Measurements from ENCODE around the gene MRPL24.
A peak's percentile ranks its signal among the peaks of the same experiment; 100 is the strongest.

MRPL24 gene

DNA sequence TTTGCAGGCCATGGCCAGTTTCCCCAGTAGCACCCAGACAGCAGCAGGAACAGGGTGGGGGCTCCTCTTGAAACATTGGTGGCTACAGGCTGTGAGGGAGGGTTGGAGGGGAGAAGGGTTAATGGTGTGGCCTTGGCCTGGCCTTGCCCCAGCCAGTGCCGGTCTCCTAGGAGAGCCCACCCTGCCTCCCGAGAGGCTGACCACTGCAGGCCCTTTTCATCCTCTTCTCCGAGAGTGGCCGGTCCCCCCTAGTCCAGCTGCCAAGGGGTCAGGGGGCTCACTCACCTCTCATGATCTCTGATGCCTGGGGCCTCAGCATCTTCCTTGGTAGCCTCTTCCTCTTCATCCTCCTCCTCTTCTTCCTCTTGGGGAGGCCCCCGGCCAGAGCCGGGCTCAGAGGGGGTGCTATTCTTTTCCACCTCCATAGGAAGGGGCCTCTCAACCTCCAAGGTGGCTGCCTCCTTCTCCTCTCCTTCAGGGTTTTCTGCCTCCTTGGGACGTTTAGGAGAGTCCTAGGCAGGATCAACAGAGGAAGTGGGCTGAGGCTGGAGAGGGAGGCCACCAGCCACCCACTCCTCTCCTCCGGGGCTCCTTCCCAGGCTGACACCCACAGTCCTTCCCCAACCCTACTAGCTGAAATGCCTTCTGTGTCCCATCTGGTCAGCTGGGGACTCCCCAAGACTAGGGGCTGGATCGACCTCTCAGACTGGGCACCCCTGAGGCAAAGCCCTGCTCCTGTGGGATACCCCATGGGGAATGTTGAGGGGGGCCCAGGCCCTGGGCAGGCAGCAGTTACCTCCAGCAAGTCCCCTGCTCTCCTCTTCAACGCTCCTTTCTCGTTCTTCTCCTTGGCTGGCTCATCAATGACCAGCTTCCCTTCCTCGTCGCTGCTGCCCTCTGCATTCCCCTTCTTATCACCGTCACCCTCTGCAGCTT lies 2.7 kb upstream of the MRPL24 start:
- no peak for DNase-seq (ENCODE audit: low spot score)

DNA sequence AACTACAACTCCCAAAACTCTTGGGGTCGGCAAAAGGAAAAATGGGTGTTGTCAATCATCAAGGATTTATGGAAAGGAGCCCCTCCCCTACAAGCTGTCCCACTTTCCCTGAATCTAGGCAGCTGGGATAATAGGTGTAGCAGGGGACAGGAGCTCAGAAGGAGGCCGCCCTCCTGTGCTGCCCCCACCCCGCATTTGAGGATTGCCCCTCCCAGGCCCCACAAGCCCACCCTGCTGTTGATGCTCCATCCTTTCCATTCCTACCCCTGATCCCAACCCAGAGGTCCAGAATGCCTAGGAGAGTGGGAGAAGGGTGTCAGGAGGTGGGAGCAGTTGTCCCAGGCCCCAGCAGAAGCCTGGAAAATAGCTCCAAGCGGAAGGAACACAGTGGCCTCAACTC lies 1.9 kb upstream of the MRPL24 start:
- DNase-seq (ENCODE audit: low spot score) = no peak

DNA sequence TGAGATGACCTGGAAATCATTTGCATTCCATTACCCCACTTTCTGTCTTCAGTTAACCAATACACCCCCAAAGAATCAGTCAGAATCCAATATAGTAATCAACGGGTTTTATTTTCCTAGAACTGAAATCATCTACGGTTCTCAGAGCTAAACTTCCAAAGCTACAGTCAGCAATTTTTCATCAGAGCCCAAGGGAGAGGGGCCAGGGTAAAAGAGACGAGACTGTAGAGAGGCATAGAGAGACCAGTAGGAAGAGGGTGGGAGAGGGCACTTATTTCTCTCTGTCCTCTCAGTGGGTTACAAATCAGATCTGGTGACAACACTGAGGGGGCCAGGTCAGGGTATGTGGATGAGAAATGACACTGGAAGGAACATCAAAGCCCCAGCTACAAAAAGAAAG lies 1.1 kb upstream of the MRPL24 start:
- DNase-seq (ENCODE audit: low spot score) = no peak

DNA sequence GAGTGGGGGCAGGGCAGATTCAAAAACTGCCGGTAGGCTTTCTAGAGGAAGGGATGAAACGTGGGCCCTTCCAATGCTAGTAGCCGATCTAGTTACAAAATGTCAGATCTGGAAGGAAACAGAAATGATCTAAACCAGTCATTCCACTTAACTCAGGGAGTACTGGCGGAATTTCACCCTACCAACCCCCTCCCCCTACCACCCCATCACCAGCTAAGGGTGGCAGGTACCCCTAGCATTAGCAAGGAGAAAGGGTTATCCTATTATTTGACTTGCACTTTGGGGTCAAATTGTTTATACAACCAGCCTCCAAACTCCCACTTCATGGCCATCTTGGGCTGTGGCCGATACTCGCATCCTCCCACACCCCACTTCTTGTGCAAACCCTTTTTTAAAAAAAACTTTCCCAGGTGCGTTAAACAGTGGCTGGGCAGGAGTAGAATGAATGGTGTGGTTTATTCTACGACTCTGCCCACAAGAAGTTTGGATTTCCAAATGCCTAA lies 644 bp upstream of the MRPL24 start:
- DNase-seq (ENCODE audit: low spot score) = no peak

DNA sequence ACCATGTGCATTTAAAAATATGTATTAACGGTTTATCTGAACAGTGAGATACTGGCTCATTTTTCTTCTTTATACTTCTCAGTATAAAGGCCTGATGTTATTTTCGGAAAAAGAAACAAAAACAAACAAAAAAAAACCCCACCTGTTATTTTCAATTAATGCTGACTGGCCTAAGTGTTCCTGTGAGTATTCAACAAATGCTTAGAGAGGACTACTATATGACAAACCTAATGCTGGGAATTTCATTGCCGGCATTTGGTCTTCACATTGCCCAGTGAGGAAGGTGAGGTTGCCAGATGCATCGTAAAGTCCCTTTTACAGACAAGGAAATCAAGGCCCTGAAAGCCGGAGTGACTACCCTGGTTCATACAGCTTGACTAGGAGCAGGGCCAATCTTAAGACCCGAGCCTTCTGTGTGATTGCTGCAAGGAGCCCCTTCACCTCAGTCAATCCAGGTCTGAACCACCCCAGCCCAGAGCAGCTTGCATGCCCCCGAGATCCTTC lies 599 bp downstream of the MRPL24 start:
- DNase-seq (ENCODE audit: low spot score) = peak; percentile 21

DNA sequence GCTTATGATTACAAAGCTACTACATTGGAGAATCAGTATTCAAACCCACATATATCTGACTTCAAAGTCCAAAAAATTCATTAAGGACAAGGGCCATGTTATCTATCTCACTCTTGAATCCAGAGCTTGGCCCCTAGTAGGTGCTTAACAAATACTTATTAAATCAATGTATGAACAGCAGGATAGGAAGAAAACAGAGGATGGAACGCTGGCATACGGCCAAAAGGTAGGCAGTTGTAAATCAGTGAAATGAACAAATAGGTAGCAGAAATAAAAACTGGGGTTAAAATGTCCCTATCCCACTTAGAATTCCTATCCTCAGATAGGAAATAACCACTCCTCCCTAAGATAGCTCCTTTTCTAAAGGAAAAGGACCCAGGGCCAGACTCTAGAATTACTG lies 2.0 kb downstream of the MRPL24 start:
- DNase-seq (ENCODE audit: low spot score) = no peak

DNA sequence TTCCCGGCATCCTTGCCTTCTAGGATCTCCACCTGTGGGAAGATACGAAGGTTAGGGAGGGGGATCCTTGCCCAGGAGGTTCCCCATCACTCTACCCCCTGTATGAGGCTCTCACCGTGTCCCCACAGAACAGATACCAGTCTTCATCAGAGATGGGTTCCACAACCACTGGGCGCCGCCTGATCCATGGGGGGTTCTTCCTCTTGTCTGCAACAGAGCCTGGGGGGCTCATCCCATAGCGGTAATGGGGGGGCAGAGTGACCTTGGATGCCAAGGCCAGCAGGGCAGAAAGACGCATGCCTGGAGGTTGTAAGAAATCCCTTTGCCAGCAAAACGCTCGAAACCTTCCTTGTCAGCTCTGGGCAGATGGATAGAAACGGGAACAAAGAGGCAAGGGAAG lies 2.5 kb downstream of the MRPL24 start:
- no peak for DNase-seq (ENCODE audit: low spot score)

GRCh38 chr1:156733989-156734584 lies 6.8 kb downstream of the MRPL24 start:
- DNase-seq (ENCODE audit: low spot score) = no peak

DNA sequence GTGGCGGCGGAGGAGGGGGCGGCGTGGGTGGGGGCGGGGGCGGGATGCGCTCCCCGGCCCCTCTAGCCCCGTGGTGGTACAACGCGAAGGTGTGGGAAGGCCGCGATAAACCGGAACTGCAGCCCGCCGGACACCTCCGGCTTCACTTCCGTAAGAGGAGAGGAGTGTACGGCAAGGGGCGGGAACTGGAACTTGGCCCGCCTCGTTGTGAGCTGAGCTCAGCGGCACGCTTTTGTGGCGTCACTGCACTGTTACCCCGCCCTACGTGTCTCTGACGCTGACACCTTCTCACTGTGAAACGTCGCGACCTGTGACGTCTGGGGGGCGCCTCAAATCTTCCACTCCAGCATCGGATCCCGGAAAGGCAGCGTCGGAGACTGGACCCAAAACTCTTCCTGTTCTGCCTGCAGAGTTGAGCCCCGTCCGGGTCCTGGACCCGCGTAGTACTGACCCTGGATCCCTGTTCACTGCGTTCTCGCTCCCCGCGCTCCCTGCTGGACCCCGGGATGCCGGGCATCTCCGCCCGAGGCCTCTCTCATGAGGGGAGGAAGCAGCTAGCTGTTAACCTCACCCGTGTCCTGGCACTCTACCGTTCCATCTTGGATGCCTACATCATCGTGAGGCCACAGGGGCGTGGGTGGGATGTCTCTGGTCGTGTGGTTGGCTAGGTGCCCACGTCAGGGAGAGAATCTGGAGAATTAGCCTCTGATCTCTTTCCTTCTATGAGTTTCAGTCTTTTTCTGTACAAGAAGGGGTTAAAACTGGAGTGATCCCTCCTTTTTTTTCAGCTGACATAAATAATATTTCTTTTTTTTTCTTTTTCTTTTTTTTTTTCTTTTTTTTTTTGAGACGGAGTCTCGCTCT lies 12.1 kb downstream of the MRPL24 start, which contains the start of gene ISG20L2:
TSS of gene ISG20L2 (minus strand) at position 168 of the 864 bp plus-strand sequence. CDS start 1,114 bp downstream, outside the sequence.
- peak; percentile 96 for DNase-seq (ENCODE audit: low spot score)

DNA sequence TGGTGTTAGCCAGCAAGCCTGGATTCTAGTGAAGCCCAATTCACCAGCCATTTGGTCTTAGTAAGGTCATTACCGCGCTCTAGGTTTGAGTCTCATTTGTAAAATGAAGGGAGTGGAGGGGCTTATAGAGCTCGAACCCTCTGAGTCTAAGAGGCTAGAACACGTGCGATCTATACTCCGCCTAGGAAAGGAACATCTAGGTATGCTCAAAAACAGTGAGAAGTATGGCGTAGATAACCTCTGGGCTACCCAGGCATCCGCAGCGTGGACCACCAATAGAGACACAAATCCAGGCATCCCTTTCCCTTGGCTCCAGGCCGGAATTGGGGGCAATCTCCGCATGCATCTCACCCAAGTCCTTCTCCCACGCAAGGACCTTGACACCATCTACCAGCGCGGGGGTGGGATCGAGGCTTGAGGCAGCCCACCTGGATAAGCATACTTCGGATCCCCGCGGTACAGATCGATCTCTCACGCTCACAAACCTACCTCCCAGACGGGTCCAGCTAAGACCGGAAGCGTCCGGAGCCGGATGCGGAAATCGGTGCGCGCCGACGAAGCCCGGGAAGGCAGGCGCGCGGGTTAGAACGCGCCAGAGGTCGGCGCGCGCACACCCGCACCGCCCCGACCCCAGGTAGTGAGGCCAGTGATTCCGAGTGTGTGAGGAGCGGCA lies 12.8 kb downstream of the MRPL24 start, which contains the start of gene METTL25B:
TSS of gene METTL25B (plus strand) at position 544 of the 673 bp plus-strand sequence. CDS start 636 bp downstream, outside the sequence.
- DNase-seq (ENCODE audit: low spot score) = peak; percentile 73

GRCh38 chr1:156727492-156727891 lies 13.4 kb downstream of the MRPL24 start:
- no peak for DNase-seq (ENCODE audit: low spot score)

GRCh38 chr1:156726549-156727226 lies 14.2 kb downstream of the MRPL24 start:
- DNase-seq (ENCODE audit: low spot score) = peak; percentile 76

DNA sequence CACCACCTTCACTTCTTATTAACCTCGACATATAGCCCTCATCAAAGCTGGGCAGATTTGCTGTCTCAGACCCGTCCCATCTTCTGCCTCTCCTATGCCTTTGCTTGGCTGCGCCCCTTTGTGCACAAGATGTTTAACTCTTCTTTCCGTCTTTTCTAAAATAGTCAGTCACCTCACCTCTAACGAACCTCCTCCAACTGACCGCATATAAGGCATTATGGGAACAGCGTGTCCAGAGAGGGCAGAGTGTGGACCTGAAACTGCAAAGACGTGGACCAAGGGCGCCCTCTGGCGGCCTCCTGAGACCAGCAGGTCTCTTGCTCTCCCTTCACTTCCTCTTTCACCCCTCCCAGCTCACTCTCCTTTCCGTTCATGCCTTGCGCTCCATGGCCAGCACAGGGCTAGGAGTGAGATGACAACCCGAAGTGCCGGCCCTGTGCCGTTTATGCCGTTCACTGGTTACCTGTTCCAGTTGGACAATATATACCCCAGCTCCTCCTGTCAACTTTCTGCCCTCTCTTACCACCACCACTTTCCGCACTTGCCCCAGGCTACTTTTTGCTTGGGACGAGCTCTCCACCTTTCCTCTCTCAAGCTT lies 15.1 kb downstream of the MRPL24 start:
- peak; percentile 86 for DNase-seq (ENCODE audit: low spot score)

GRCh38 chr1:156721535-156721934 lies 19.4 kb downstream of the MRPL24 start:
- DNase-seq (ENCODE audit: low spot score) = no peak

DNA sequence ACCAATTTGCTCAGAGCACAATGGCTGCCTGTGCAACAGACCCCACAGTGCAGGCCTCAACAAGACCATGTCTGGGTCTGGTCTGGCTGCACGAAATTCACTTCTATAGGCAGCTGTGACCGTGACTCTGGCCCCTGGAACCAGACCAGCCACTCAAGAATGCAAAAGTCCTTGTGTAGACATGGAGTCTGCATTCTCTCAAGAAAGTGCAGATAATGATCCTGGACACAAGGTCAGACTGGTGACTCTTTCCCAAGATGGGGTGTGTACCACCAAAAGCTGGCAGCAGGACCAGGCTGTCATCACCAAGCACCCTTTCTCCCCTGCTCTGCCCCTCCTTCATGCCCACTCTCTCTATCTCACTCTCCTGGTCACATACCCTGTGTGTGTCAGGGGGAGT lies 19.8 kb downstream of the MRPL24 start:
- no peak for DNase-seq (ENCODE audit: low spot score)

DNA sequence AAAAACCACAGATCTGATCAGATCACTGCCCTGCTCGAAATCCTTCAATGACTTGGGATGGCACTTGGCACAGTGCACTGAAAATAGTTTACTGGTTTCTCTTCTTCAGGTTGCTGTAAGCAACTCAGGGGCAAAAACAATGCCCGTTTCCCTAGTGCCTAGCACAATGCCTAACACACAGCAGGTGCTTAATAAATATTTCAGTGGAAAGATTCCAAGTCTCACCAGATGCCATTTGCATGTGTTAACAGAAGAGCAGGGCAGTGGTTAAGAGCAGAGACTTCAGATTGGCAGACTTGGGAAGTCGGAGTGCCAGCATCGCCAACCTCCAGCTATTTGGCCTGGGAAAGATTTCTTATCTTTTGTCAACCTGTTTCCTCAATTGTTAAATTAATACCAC lies 23.5 kb downstream of the MRPL24 start:
- no peak for DNase-seq (ENCODE audit: low spot score)

DNA sequence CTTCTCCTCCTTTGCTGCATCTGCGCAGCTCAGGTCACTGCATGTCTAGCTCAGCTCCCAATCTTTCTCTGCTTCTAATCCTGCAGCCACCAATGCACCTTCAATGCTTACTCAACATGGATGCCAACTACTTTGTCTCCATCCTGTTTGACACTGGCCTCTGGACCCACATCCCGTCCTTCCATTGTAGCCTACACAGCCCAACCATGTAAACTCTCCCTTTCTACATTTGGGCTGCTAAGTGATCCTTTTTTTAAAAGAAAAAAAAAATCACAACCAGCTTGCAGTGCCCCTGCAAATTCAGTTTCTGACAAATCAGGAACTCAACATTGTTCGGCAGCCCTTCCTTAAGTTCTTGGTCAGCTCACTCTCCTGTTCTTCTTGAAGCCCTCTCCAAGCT lies 26.1 kb downstream of the MRPL24 start:
- no peak for DNase-seq (ENCODE audit: low spot score)

- no peak for DNase-seq (ENCODE audit: low spot score)
Measured at GRCh38 chr1:156712626-156713025, 28.3 kb downstream of the MRPL24 start.

DNA sequence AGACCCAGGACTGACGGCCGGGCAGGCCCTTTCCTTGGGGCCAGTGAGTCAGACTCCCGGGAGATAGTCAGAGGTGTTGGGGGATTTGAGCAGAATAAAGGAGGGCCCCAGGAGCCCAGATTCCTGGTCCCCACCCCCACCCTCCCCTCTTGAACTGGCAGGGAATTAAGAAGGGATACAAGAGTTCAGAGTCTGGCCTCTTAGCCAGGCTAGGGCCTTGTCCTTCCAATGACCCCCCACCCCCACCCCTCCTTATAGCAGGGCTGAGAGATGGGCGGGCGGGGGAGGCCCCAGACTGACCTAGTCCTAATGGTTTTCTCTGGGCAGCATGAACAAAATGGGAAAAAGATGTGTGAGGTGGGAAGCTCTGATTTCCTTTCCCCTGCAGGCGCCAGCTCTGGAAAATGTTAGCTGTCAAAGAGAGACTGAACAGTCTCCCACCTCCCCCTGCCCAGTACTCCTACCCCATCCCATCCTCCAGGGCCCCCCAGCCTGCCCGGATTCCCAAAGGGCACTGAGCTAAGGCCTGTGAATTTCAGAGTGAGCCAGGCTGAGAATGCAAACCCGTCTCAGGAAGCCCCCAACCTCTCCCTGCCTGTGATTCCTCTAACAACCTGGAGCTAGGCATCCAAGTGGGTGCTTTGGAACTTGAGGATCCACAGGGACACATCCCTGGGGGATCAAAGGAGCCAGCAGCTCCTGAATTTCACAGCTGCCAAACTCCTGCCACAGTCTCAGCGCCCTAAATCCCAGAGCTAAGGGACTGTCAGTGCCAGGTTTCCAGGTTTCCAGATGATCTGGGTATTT lies 29.7 kb downstream of the MRPL24 start:
- no peak for DNase-seq (ENCODE audit: low spot score)

Data from kidney capillary endothelial cell (primary cell).